DMS153 (cell line): ENCODE measurements around the gene BCL2L12.
A peak's percentile ranks its signal among the peaks of the same experiment; 100 is the strongest.

Experiments
- DNase-seq: peaks from one replicate; lab custom pipeline; 2025; lab: John Stamatoyannopoulos, UW

The BCL2L12 gene

DNA sequence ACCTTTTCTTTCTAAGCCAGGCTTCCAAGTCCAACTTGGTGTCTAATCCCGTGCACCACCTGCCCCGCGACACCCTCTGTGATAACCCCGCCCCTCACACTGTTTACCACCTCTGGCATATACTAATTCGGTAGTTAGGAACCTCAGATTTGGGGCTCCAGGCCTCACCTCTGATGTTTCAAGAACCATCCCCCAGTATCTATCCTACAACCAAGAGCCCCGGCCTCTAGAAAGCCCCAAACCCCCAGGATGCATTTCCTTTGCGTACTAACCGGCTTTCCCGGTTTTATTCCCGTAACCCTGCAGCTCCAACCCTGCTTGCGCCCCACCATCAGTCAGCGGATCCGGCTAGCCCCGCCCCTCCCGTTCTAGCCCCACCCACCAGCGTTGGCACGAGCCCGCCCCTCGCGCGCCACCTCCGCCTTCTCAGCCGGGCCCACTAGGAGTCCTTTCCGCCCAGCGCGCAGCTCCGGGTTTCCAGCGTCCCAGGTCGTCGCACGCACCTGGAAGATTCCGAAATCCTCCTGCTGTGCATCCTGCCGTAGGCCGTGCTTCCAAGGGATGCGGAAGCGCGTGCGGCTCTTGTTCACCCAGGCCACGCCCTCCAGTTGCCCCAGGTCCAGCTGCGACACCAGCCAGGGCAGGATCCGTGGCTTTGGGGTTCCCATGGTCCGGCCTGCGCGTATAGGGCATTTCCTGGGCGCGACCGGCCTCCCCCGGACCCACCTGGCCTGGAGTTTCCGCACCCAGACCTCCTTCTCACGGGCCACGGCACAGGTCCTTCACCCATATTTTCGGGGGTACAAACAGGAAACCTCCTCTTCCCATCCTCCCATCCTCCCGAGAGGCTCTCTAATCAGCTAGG is 1.3 kb upstream of the BCL2L12 start:
- DNase-seq = peak; percentile 83

DNA sequence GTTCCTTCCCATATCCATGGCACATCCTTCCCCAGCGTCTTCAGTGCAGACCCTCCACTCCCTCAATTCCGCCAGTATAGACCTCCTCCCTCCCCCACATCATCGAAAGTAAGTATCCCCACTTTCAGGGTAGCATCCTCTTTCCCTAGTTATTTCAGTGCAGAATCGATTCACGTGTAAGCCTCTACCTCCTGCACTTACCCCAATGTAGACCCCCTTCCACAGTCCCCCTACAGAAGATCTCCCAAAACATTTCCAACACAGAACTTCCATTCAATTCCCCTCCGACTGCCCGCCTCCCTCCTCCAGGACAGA is 740 bp upstream of the BCL2L12 start:
- no peak for DNase-seq

DNA sequence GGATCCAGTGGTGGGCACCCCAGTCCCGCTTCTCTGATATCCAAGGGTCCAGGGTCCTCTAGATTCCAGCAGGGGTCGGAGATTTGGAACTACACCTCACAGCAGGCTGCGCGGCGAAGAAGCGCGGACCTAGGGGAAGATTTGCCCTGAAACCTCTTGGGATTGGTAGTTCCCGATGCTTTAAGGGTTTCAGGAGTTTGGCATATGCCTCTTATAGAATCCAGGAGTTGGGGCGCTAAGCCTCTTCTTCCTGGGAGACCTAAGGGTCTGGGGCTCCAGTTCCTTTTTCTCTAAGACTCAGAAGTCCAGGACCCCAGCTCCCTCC is 349 bp downstream of the BCL2L12 start:
- no peak for DNase-seq

DNA sequence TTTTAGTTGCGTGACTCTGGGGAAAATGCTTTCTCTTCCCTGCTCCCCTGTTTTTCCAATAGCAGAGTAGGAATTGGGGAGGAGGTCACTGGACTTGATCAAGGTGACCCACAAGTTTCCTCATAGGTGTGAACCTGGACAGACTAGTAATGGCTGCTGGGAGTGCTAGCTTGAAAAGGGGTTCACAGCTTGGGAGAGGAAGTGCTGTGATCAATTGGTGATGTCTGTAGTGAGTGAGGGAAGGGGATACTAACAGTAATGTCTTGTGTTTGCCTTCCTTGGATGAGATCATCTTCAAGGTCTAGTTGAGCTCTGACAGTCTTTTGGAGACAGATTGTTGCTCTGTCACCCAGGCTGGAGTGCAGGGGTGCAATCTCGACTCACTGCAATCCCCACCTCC is 1.7 kb downstream of the BCL2L12 start:
- no peak for DNase-seq

DNA sequence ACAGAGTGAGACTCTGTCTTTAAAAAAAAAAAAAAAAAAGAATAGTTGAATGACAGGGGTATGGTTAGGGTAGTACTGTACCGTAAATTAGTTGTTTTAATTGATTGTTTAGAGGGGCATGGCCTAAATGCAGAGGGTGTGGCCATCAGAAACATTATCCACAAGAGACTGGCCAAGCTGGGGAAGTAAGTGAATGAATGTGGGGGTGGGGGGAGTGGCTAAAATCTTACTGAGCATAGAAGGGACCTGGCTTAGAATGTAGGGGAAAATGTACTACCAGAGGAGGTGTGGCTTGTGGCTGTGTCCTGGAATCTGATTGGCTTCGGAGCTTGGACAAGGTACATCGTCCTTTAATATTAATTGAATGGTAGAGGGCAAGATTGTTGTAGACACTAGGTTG is 3.8 kb downstream of the BCL2L12 start:
- no peak for DNase-seq

DNA sequence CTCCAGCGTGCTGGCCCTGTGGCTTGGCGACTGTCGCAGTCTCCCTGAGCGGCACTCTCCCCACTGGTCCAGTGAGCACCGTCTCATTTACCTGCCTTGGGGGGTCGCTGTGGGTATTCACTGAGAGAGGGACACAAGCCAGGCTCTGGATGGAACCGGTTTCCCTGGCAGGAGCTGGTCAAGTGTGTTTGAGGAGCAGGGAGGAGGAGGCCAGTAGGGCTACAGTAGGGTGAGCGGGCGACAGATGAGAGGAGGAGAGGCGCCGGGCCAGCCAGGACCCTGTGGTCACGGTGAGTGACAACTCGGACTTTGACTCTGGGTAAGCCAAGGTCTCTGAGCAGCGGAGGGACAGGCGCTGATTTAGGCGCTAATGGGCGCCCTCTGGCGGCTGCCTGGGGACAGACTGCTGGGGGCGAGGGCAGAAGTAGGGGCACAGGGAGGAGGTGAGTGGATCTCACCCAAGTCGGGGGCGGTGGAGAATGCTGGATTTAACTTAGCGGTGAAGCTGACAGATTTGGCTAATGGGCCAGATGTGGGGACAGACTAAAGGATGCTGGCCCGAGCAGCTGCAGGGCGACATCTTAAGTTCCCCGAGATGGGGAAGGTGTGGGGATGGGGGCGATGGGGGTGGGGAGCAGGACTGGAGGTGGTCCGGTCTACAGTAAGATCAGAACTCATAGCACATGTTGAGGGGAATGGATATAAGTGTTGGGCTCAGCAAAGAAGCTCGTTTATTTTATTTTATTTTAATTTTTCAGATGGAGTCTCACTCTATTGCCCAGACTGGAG is 6.6 kb downstream of the BCL2L12 start:
- DNase-seq = peak; percentile 63

DNA sequence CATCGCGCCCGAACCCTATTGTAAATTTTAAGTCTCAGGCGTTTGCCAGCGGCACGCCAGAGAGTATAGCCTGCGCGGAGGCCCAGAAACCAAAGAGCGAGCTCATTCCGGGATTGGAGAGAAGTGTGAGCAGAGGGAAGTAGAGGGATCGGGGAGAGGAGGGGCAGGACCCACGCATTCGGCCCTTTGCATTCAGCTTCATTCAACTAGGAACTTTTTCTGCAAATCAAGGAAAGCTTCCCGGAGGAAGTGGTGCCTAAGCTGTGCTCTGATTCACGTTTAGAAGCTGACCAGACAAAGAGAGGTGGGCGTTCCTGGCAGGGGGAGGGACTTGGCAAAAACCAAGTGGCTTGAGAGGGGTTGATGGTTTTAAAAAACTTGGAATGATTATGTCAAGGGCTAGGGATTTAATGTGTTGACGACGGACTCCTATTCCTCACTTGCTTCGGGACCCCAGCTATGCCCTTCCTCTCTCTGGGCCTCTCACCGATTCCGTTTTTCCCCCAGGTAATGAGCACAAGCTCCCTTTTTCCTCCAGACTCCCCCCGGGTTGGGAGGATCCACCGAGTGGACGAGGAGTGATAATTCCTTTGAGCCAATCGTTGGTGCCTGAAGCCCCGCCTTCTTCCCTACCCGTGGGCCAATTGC is 10.5 kb downstream of the BCL2L12 start:
- peak; percentile 90 for DNase-seq

DNA sequence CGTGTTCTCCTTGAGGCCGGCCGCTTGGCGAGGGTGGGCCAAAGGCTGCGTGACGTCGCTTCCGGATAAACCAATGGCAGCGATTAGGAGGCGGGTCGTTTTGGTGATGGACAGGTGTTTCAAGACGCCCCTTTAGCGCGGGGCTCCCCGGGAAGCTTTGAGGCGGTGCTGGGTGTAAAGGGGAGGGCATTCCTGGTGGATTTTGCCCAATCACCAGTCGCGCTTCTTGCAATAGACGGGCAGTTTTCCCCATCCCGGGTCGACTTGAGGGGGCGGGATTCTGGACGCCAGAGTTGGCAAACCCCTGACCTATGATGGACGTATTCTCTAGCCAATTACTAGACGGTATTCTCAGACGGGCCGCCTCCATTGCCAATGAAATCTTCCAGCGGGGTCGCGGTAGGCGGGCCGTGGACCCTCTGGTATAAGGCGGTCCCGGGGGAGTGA is 11.1 kb downstream of the BCL2L12 start:
- peak; percentile 99 for DNase-seq

DNA sequence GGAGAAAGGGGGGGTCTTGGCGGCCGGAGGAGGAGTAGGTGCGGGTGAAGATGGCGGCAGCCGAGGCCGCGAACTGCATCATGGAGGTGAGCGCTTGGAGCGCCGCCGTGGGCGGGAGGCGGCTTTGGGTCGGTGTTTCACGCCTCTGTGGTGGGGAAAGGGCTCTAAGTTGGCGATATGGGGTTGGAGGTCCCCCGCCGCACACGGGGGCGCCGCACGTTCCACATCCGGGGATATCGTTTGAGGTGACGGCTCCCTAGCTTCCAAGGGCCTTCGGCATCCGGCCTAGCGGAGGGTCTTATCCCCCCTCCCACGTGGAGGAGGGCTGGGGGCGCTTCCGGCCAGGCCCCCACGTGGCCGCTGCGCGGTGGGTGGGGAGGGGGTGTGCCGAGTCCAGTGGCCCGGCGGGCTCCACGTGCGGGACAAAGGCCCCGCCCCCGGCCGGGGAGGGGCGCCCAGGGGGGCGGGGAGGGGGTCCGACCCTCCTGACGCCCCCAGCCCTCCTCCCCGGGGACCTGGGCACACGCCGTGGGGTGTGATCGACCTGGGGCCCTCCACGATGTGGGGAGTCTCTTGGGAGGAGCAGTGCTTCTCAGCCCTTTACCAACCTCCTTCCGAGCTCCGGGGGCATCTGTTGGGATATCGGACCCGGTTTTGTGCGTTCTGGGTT is 11.6 kb downstream of the BCL2L12 start, which contains the start of gene PRMT1:
TSS of gene PRMT1 (plus strand) at position 41 of the 670 bp plus-strand sequence. CDS start at position 51, 10 bp downstream.
- DNase-seq = no peak

DNA sequence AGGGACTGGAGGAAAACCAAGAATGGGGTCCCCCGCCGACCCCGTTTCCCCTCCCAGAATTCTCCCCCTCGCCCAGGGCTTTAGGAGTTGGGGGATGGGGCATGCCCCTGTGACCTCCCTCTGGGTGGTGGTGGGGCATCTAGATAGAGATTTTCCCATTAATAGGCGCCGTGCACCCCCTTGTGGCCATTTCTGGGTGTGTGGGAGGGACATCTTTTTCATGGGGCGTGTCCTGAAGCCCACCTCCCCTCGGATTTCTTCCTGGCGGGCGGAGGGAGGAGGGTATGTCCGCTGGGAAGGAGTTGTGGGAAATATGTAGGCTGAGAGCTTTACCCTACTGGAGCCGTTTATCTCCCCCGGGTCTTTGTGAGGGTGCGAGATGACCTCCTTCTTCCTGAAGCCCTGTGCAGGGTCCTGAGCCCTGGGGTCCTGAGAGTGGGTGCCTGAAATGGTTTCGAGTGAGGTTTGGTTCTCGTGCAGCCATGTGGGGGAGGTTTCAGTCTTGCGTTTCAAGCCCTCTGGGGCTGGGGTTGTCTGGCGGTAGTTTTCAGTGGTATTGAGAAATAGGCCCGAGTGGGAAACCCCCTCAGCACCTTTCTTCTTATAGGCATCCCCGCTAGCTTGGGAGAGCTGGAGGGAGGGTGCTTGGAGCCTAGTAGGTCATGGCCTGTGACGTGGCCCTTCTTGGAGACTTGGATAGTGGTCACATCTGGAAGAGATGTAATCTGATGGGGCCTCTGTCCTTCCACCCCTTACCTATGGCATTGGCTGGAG is 12.4 kb downstream of the BCL2L12 start:
- no peak for DNase-seq

DNA sequence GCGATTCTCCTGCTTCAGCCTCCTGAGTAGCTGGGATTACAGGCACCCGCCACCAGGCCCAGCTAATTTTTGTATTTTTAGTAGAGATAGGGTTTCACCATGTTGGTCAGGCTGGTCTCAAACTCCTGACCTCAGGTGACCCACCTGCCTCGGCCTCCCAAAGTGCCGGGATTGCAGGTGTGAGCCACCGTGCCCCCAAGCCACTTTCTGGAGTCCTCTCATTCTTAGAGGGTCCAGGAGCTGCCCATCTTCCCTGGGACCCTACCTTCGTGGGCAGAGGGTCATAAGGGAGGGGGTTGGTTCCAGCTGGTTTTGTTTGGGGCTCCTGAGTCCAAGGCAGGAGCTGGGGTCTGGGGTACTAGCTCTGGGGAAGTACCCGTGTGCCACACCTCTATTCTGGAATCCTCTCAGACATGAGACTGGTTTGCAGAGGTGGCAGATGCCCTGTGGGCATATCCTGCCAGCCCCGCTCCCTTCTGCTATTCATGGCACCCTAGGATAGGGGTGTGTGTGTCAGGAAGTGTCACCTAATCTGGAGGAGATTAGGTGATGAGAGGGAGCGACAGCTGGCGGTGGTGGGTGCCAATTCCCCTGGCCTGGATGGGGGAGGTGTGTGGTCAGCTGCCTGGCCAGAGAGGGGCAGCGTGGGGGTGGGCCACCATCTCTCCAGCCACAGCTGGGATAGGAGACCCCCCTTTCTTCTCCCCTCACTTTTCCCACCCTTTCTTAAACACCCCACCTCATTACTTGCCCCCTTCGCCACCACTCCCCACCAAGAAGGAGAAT is 13.4 kb downstream of the BCL2L12 start:
- no peak for DNase-seq

DNA sequence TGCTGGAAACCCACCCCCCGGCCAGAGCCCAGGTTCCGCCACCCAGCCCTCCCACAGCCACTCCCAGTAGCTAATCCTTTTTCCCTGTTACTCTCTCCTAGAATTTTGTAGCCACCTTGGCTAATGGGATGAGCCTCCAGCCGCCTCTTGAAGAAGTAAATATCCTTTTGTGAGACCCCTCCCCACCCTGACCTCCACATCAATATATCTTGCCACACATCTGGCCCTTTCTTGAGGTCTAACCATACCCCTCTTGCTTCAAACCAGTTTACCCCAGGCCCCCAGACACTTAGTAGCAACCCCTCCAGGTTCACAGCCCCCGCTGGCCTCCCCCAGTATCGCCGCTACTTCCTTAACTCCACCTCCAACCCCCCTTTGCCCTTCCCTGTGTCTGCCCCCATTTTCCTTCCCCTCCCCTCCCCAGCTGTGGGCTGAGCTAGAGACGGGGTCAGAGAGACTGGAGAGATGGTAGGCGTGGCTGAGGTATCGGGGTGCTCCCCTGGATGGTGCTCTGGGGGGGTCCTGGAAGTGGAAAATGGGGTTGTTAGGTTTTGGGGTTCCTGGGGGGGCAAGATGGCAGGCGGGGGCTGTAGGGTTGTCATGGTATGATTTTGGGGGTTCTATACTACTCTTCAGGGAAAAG is 14.2 kb downstream of the BCL2L12 start:
- no peak for DNase-seq

DNA sequence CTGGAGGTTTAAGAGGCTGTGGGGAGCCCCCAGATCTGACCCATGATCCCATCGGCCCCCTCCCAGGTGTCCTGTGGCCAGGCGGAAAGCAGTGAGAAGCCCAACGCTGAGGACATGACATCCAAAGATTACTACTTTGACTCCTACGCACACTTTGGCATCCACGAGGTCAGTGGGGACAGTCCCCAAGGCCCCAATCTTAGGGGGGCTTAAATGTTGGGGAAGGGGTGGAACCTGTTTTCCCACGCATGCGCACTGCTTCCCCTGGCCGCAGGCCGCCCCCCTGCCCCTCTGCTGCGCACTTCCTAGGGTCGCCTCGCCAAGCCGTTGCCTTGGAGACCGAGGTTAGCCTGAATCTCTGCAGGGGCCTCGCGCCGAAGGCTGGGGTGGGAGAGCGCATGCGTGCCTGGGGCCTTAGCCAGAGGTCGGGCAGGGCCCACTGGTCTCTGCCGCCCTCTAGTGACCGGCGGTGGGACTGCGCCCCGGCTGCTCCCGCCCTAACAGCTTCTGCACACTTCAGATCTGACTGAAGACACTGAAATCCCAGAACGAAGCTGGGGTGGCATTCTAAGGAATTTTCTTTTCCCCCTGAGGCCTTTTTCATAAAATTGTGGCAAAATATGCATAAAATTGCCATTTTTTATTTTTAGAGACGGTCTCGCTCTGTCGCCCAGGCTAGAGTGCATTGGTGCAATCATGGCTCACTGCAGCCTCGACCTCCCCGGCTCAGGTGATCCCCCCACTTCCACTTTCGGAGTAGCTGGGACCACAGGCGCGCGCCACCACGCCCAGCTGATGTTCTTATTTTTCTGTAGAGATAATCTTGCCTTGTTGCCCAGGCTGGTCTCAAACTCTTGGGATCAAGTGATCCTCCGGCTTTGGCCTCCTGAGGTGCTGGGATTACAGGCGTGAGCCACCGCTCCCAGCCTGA is 15.0 kb downstream of the BCL2L12 start:
- DNase-seq = peak; percentile 17

DNA sequence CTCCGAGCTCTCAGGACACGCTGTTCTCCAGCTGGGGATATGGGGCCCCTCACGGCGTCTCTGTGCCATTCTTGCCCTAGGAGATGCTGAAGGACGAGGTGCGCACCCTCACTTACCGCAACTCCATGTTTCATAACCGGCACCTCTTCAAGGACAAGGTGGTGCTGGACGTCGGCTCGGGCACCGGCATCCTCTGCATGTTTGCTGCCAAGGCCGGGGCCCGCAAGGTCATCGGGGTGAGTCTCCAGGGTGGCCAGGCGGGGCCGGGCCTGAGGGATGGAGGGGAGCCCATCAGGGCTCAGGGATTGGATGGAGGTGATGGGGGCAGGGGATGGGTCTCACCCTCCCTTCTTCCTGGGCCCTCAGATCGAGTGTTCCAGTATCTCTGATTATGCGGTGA is 16.1 kb downstream of the BCL2L12 start:
- no peak for DNase-seq

DNA sequence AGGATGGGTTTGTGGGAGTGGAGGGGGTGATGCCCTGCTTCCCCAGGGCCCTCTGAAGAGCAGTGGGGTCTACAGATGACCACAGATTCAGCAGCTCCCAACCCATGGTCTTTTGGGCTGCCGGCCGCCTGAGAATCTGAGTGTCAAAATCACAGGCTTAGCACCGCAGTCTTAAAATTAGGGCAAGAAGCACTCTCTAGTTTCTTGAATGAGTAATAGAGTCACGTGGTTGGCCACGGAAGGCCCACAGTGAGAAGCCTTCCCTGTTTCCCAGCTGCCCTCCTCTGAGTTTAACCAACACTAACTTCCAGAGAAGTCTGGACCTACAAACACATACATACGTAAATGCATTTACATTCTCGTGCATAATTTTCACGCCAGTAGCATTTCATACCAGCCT is 16.5 kb downstream of the BCL2L12 start:
- DNase-seq = no peak

DNA sequence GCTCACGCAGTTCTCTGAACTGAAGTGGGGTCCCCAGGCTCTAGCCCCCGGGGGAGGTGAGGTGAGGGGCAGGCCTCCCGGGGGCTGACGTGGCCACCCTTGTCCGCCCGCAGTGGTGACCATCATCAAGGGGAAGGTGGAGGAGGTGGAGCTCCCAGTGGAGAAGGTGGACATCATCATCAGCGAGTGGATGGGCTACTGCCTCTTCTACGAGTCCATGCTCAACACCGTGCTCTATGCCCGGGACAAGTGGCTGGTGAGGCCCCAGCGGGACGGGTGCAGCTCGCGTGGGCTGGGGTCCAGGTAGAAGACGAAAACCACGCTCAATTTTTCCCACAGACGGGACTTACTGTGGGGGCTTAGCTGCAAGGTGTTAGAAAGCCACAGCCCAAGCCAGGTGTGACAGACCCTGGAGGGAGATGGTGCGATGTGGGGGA is 18.1 kb downstream of the BCL2L12 start:
- no peak for DNase-seq

DNA sequence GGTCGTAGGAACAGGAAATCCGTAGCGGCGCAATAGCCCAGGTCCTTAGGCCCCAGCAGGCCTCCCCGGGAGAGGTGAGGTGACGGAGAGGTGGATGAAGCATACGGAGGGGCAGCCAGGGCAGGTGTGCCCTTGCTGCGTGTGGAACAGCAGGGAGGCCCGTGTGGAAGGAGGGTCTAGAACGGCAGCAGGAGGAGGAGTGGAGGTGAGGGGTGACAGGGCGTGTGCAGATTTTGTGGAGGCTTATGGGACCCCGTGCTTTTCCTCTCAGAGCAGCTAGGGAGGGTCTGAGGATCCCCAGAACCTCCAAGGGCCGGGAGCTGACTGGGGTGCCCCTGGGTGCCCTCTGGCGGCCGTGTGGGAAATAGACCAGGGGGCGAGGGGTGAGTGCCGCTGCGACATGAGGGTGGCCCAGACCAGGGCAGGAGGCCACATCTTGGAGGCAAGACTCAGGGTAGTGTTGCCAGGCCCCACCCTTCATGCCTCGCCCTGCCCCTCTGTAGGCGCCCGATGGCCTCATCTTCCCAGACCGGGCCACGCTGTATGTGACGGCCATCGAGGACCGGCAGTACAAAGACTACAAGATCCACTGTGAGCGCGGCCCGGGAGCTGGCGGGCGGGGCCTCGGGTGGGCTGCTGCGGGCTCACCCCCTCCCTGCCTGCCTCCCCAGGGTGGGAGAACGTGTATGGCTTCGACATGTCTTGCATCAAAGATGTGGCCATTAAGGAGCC is 18.7 kb downstream of the BCL2L12 start:
- no peak for DNase-seq

DNA sequence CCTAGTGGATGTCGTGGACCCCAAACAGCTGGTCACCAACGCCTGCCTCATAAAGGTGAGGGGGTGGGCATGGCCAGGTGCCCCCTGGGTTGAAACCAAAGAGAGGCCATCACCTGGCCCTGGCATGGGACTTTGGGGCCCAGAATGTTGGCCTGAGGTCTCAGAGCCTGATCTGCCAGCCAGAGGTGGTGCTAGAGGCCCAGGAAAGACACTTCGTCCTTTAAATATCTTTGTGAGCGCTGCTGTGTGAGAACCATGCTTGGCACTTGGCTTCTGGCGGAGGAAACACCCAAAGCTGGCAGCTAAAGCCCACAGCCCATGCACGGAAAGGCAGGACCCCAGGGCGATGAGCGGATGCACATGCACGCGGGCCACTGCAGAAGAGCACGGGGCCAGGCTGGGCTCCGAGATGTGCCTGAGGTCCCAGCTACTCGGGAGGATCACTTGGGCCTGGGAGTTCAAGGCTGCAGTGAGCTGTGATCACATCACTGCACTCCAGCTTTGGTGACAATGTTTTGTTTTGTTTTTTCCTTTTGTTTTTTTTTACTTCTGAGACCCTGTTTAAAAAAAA is 19.3 kb downstream of the BCL2L12 start:
- DNase-seq = no peak
